Astrocyte (in vitro differentiated cells and primary cell): ENCODE measurements around the gene WDR37.

Experiments
- CTCF ChIP-seq: IDR thresholded peaks from 2 replicates; pipeline ENCODE4 v1.5.1; 2011; ENCODE audit warnings: low read depth, mild to moderate bottlenecking, inconsistent platforms, low read length, moderate library complexity; ENCODE audit not compliant: insufficient read depth
- EZH2 ChIP-seq: IDR thresholded peaks from 2 replicates; pipeline ENCODE4 v1.6.1; 2012; ENCODE audit warnings: mild to moderate bottlenecking, low read length, inconsistent platforms; ENCODE audit not compliant: insufficient read depth

GRCh38 chr10:1179346-1180070 lies 123.3 kb downstream of the WDR37 start:
- TF ChIP-seq CTCF: no peak
- no peak for TF ChIP-seq EZH2
